RPMI7951 (cell line): Measurements from ENCODE around the gene WNT2. TPM values are rescaled to one million over a fixed set of nuclear protein-coding genes. Genes with fewer than 3 reads are reported as not detected.
A peak's percentile ranks its signal among the peaks of the same experiment; 100 is the strongest.
"Not testable (repeated sequence)": the region's sequence is repeated elsewhere in the genome, so short reads cannot be mapped to it uniquely, and the experiment has no call there.

Source experiments
- DNase-seq: peaks from one replicate; pipeline ENCODE4 v3.0.0-alpha.2; 2012; ENCODE audit warnings: low read depth
- total RNA-seq: library from RNA; depleted of rRNA; stranded (reverse); fragments of >200 nt; shearing (Covaris generic); gene quantifications from 2 replicates; pipeline ENCODE4 v1.2.3, GENCODE V29; 2014

WNT2 gene
- total RNA-seq, 1 experiment from 2014 or later, result not detected

DNA sequence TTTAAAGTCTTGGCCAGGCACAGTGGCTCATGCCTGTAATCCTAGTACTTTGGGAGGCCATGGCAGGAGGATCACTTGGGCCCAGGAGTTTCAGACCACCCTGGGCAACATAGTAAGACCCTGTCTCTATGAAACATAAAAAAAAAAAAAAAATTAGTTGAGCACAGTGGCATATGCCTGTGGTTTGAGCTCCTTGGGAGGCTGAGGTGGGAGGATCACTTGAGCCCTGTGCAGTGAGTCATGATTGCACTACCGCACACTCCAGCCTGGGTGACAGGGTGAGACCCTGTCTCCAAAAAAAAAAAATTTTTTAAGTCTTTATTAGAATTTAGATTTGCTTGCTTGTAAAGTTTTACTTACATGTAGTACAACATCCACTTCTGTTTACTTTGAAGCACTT lies 14.0 kb downstream of the WNT2 start:
- peak; percentile 25 for DNase-seq

DNA sequence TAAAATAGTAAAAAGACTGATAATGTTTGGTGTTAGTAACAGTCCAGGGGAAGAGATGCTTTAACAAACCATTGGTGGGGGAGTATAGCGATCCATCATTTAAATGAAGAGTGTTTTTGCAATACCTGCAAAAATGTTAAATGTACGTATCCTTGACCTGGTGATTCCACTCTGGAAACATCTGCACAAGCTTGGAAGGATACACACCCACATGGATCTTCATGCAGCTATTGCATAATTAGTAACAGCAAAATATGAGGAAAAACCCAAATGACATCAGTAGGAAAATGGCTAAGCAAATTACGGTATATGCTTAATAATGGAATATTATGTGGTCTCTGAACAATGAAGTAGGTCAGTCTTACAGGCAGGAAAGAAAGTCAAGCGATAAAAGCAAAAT lies 20.5 kb downstream of the WNT2 start:
- no peak for DNase-seq

DNA sequence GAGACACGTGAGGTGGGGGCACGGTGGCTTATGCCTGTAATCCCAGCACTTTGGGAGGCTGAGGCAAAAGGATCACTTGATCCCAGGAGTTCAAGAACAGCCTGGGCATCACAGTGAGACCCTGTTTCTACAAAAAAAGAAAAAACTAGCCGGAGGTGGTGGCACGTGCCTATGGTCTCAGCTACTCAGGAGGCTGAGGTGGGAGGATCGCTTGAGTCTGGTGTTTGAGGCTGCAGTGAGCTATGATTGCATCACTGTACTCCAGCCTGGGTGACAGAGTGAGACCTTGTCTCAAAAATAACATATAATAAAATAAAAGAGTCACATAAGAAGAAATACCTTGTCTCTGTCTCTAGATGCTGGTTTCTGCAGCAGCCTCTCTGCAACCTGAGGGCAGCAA lies 22.4 kb downstream of the WNT2 start:
- DNase-seq, result not testable (repeated sequence)

DNA sequence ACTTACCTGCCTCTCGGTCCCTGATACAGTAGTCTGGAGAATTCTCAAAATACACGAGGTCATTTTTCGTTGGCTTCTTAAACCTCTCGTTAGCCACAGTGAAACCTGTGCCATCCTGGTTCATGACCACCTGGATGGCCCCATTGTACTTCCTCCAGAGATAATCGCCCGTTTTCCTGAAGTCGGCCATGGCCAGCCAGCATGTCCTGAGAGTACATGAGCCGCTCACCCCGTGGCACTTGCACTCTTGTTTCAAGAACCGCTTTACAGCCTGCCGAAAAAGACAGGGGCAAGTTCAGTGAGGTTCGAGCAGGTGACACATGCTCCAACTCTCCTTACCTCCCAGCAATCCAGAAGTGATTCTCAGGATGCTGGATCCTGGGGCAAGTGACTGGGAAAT lies 25.3 kb downstream of the WNT2 start:
- DNase-seq, result no peak

DNA sequence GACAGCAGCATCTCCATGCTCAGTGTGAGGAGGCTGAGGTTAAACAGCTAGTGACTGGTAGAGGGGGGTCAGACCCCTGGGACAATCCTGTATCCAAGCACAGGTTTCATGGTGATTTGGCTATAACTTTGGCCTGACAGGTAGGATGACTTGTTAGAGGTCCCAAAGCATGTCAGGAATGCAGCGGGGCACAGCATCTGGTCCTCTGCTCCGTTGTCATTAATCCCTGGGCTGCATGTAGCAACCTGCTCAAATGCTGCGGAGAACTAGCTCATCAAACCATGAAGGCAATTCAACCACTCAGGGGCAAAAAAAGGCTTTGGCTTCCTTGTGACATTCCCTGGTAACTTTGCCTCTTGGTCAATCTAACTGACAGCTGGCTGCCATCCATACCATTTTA lies 26.8 kb downstream of the WNT2 start:
- DNase-seq, result no peak

DNA sequence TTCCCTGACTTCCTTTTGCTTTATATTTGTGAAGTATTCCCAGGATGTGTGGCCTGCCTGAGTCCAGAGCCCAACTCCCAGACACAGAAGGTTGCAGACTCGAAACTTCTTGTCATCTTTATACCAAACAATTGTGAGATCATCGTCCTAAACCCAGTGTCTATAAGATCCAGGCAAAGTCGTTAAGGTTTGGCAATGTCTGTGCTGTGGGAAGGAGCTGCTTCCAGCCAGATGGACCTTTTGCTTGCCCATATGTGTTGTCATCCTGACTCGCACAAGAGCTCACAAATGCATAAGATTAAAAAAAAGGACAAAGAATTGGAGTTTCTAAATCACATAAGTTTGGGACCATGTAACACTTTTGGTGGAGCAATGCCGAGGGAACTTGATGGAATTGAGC lies 37.0 kb downstream of the WNT2 start:
- DNase-seq, result no peak

DNA sequence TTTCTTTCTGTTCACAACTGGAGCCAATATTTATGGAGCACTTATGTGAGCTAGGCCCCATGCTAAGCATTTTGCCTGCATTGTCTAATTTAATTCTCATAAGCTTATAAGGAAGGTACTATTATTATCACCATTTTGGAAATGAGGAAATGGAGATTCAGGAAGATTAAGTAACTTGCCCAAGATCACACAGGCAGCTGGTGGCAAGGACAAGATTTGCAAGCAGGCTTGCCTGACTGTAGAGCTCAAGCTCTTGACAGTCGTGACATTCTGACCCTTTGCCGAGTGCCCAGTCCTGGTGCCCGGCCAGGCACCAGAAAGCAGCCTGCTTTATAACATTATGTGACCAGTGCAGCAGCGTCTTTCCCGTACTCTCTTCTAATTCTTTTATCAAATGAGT lies 38.2 kb downstream of the WNT2 start:
- no peak for DNase-seq

DNA sequence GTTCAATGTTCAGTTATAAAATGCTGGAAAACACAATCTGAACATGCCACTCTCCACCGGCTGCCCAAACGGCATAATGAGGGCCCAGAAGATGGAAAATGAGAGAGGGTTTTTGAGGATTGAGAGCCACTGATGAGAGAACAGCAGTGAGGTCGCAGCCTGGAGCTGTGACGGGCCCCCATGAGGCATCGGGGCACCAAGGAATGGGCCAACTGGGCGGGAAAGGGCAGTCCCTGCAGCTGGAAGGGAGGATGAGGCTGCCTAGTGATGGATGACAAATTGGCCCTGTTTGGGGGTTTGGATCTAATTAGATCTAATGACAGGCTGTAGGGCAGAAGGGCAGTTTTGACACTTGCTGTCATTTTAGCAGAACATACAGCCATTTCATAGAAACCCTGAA lies 39.1 kb downstream of the WNT2 start:
- DNase-seq, result no peak

DNA sequence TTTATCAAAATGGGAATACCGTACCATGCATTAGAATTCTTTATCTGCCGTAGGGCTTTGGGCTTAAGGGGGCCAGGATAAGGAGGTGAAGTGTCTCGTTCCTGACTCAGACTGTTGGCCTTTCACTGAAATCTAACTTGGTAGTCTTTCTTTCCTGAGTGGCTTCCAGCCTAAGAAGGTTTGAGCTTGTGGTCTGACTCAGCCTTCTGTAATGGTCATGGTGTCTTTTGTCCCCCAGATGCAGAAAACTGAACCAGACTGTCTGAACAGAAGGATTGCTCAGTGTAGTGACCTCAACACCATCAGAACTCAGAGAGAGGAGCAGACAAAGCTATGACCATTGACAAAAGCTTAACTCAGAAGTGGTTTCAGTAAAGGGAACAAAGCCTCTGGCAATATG lies 39.5 kb downstream of the WNT2 start:
- peak; percentile 95 for DNase-seq

DNA sequence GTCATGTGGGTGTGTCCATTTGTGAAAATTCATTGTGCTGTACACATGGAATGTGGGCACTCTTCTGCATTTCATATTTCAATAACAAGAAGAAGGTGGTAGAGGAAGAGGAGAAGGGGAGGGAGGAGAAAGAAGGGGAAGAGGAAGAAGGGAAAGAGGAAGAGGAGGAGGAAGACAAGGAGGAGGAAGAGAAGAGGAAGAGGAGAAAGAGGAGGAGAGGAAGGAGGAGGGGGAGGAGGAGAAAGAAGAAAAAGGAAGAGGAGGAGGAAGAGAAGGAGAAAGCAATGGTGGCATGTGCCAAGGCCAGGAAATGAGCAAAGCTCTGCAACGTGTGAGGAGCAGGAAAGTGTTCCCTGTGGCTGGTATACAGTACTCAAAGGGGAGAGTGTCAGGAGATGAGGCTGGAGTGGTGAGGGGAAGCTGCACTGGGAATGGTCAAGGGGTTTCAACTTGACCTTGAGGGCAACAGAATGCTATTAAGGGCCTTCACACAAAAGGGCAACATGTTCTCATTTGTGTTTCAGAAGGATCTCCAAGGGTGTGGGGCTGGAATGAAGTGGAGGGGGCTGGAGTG lies 40.5 kb downstream of the WNT2 start:
- no peak for DNase-seq

DNA sequence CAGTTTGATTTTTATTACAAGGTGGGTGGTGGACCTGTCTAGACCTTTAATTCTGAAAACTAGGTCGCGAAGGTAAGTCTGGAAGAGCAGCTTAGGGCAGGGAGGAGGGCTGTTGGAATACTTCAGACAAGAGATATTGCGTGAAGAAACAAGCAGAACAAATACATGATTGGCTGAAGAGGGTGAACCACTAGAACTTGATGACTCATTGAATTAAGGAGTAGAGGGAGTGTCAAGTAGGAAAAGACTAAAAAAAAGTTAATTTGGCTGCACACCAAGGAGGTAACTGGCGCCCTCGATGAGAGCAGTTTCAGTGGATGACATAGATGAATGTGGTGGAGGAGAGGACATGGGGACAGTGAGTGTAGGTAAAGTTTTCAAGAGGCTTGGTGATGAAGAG lies 41.3 kb downstream of the WNT2 start:
- DNase-seq, result peak; percentile 64

DNA sequence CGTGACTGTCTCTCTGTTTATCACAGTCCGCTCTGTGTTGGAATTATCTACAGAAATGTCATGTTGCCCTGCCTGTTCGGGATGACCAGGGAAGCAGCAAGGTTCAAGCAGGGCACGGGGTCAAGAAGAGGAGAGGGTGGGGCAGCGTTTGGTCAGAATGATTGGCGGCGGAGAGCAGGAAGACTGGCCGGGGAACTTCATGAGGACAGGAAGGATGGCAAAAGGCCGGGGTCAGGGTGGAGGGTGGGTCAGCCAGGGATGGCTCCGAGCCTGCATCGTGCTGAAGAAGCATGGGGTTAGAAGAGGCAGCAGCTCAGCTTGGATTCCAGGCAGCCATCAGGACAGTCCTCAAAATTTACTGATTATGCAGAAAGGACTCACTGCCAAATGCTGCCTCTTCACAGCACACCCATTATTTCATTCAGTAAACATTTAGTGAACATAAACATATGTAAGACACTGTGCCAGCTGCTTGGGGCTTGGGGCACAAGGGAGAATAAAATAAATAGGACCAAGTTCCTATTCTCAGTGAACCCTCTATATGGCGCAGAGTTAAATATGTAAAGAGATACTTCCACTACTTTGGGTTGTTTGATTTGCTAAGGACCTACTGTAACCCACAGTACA lies 42.8 kb downstream of the WNT2 start:
- no peak for DNase-seq

DNA sequence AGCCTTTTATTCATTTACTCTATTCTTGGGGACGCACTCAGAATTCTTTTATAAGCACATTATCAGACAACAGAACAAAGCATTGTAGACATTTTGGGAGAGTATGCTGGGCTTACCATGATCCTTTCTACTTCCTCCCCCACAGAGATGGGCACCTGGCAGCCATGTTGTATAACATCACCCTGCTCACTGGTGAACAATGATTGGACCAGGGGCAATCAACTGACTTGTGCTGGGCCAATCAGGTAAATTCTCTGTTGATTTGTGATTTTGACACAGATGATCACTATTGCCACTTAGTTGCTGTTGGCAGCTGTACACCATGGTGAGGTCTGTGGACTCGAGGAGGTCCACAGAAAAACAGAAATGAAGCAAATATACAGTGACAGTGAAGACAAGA lies 43.7 kb downstream of the WNT2 start:
- DNase-seq, result no peak

DNA sequence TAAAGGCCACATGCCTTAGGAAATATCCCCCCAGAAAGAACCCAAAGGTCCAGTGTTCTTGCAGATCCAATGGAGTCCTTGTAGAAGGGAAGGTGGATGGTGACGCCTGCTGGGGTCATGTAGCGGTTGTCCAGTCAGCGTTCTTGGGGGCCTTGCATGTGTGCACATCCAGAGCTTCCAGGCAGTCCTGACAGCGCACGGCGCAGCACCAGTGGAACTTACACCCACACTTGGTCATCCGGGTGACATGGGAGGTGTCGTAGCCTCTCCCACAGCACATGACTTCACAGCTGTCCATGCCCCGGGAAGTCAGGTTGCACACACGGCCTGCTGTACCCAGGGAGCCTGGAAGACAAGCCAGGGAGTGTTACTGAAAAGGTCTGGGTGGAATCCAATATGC lies 44.8 kb downstream of the WNT2 start:
- DNase-seq, result no peak

DNA sequence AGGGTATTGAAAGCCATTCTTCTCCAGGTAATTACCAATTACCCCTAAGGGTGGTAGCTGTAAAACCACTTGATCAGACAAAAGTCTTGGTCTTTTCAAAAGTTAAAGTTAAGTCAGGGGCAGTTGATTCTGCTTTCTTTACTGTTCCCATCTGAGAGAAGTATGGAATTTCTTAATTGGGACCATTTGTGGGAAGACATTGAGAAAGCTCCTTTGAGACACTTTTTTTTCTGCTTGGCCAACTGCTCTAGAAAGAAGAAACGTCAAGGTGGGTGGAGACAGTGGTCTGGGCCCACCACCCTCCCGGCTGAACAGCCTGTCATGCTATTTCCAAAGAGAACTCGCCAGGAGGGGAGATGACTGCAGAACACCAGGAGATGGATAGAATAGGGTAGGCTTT lies 45.3 kb downstream of the WNT2 start:
- DNase-seq, result no peak

DNA sequence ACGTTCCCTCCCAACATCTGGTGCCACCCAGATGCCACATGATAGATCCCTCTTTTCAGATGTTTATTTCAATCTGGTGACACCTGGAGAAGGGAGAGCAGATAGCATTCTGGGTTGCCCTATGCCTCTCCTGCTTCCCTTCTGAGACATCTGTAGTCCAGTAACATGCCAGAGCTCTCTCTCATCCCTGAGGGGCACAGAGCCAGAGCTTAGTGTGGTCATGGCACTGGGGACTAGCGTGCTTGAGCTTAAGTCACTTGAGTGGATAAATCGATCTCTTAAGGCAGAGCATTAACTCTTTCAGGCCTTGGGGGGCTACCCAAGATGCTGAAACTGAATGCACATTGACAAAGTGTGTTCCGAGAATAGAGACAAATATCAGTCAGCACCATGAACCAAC lies 47.9 kb downstream of the WNT2 start:
- peak; percentile 23 for DNase-seq

DNA sequence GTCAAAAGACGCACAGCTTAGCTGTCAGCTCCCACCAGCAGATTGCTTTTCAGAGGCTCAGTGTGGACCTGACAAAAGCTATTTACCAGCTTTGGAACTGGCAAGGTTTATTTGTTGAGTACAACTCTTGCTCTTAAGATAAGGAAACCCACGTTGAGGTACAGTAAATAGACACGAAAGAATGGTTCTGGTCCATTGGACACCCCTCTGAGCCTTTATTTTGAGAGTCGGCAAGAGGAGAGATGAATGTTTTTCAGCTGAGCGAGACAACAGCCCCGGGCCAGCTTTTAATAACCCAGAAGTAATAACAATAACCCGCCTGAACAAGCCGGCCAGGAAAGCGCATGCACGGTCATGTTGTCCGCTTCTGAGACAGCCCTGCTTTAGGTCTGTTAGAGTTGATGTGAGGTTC lies 49.0 kb downstream of the WNT2 start:
- DNase-seq, result no peak

DNA sequence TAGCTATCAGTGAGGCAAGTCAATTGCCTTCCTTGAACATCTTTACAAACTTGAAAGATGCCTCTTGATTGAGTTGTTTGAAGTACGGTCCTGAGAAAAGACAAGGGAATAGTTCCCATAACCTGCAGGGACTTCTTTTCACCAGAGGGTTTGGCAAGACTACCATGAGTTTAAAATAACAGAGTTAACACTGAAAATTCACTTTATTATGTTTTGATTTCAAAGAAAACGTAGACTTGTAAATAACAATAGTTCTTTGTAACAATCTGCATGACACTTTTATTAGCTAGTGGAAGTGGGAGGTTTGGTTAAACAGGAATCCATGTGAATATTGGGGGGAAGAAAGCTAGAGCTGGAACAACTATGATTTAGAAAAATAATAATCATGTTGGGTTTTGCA lies 49.5 kb downstream of the WNT2 start:
- DNase-seq, result no peak

DNA sequence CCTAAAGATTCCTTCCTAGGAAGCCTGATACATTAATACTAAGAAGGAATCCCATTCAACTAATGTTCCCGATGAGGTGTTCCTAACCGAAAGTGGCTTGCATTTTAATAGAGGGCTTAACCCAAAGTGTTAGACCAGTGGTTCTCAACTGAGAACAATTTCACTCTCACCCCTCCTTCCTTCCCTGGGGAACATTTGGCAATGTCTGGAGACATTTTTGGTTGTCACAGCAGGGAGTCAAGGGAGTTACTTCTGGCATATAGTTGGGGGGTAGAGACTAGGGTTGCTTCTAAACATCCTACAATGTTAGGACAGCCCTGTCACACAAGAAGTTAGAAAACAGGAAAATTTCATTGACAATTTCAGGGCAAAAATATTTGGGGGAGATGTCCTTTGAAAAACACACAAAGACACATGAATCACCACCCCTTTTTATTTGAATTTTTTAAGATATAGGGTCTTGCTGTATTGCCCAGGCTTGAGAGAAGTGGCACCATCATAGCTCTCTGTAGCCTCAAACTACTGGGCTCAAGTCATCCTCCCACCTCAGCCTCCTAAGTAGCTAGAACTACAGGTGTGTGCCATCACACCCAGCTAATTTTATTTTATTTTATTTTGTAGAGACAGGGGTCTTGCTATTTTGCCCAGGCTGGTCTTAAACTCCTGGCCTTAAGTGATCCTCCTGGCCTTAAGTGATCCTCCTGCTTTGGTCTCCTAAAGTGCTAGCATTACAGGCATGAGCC lies 50.7 kb downstream of the WNT2 start:
- DNase-seq, result no peak

DNA sequence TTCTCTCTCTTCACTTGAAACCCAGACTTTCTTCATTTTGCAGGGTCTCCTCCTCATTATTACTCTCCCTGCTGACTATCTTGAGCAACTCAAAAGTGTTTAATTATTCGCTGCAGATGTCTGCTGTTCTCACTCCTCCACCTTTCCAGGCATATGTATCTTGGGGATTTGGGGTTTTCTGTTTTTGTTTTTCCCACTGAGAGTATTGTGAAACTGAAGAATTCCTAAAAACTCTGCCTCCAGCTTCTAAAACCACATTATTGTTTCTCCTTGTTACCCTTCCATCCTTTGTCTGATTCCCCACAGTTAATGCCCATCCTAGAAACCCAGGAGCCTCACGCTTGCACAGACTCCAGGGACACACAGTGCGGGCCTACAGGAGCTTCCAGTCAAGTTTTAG lies 51.3 kb downstream of the WNT2 start:
- no peak for DNase-seq

DNA sequence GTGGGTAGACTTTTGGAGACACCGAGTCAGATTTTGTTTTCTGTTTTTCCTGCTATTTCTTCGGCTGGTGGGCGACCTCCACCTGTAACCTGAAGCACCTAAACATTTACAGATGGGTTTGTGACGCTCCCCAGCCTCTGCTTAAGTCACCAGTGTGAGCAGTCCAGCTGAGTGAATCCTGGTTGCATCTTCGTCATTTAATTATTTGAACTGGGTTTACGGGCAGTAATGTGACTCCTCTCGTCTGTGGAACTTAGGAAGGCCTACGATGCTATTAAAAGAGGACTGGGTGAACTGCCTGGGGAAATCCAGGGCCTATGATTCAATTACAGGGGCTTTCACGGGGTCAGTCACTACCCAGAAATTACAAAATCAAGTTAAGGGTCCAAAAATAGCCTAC lies 52.5 kb downstream of the WNT2 start:
- peak; percentile 39 for DNase-seq

DNA sequence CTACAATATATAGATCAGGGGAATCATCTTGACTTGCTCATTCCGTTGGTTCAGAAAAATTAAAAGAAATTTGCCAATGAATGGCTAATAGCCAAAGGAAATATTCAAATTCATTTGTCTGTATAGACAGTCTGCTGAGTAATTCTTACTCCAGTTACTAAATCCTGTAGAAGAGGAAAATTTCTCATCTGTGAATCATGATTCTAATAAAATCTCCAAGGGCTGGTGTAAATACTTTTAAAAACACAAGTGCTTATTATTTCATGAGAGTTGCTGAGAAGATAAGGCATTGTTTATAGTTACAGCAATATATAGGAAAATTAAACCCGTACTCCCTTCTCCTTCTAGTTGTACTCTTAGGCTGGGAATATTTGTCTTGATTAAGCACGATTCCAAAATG lies 53.0 kb downstream of the WNT2 start:
- DNase-seq, result peak; percentile 58

DNA sequence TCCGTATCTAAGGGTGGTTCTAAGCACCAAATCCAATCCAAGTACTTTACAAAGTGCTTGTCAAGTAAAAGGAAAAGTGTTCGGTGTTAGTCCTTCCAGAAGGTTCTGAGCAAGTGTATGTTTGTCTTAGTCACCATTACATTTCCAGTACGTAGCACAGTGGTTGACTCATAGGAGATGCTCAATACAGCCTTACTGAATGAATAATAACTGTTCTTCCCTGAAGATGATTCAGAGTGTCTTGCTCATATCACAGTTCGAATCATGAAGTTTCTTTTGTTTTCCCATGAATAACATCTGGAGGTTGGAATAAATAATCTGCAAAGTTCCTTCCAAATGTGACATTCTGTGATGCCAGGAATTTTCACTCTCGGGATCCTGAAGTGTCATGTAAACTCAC lies 53.4 kb downstream of the WNT2 start:
- peak; percentile 91 for DNase-seq

DNA sequence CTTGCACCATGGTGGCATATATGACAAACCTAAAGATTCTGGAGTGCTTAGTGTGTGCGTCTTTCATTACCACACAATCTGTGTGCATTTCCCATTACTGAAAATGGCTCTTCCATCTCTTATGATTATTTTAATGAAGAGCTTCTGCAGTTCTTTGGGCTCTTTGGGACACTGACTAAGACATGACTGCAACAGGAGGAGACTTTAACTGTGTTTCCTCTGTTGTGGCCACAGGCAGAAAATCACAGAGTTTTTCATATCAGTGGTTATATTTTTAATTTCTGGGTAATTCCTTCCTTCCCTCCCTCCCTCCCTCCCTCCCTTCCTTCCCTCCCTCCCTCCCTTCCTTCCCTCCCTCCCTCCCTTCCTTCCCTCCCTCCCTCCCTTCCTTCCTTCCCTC lies 58.1 kb downstream of the WNT2 start:
- no peak for DNase-seq
